ENCODE data around the gene TAOK3.
"Not testable (repeated sequence)": the region's sequence is repeated elsewhere in the genome, so short reads cannot be mapped to it uniquely, and the experiment has no call there.

The TAOK3 gene

DNA sequence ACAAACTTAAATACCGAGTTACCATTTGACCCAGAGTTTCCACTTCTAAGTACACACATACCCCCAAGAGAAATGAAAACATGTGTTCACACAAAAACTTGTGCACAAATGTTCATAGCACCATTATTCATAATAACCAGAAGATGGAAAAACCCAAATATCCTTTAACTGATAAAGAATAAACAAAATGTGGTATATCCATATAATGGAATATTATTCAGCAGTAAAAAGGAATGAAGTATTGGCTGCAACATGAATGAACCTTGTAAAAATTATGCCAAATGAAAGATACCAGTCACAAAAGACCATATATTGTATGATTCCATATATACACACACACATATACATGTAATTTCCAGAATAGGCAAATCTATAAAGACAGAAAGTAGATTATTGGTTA is 116.4 kb downstream of the TAOK3 start:
- TF ChIP-seq, protein P1, sequence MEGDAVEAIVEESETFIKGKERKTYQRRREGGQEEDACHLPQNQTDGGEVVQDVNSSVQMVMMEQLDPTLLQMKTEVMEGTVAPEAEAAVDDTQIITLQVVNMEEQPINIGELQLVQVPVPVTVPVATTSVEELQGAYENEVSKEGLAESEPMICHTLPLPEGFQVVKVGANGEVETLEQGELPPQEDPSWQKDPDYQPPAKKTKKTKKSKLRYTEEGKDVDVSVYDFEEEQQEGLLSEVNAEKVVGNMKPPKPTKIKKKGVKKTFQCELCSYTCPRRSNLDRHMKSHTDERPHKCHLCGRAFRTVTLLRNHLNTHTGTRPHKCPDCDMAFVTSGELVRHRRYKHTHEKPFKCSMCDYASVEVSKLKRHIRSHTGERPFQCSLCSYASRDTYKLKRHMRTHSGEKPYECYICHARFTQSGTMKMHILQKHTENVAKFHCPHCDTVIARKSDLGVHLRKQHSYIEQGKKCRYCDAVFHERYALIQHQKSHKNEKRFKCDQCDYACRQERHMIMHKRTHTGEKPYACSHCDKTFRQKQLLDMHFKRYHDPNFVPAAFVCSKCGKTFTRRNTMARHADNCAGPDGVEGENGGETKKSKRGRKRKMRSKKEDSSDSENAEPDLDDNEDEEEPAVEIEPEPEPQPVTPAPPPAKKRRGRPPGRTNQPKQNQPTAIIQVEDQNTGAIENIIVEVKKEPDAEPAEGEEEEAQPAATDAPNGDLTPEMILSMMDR (IDR thresholded peaks at IDR 0.05; ENCODE audit: insufficient read depth, low read depth, low read length, missing control alignments) = no peak
- H3K4me3 ChIP-seq (ENCODE audit: low read length) = no peak overlapping the region
- DNase-seq (ENCODE audit: low read depth) = no peak

DNA sequence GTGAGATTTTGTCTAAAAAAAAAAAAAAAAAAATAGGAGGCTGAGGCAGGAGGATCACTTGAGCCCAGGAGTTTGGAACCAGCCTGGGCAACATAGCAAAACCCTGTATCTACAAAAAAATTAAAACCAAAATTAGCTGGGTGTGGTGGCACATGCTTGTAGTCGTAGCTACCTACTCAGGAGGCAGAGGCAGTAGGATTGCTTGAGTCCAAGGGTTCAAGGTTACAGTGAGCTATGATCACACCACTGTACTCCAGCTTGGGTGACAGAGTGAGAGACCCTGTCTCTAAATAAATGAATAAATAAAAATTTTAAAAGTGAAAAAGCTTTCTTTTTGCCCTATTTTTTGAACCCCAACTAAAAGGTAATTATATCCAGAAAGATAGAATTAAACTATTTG is 123.2 kb downstream of the TAOK3 start:
- H3K4me3 ChIP-seq (ENCODE audit: low read length) = no peak overlapping the region
- TF ChIP-seq, protein P1 (IDR thresholded peaks at IDR 0.05; ENCODE audit: insufficient read depth, low read depth, low read length, missing control alignments) = no peak
- no peak for DNase-seq (ENCODE audit: low read depth)

DNA sequence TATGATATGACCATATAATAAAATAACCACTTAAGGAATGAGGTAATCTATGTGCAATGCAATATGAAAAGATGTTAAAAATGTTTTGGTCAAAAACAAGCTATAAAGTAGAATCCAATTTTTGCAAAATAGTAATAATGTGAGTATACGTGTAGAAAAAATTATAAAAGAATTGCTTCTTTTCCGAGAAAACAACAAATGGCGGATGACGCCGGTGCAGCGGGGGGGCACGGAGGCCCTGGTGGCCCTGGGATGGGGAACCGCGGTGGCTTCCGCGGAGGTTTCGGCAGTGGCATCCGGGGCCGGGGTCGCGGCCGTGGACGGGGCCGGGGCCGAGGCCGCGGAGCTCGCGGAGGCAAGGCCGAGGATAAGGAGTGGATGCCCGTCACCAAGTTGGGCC is 126.8 kb downstream of the TAOK3 start:
- H3K4me3 ChIP-seq (ENCODE audit: low read length); DNase-seq (ENCODE audit: low read depth): not testable (repeated sequence)

DNA sequence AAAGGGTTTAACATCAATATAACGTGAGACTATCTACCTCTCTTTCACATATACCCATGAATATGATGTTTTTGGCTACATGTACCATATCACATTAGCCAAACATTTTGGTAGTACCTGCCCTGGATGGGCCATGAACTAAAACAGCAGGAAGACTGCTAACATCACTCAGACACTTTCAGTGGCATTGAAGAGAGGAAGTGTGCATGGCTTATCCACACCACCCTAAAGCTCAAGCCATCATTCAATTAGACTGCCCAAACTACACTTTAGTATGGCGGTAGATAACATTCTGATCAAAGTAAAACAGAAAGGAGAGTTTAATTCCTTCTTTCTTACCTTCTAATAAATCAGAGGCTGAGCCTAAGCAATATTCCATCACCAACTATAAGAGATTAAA is 133.8 kb downstream of the TAOK3 start:
- H3K4me3 ChIP-seq (ENCODE audit: low read length) = no peak overlapping the region
- TF ChIP-seq, protein P1 (IDR thresholded peaks at IDR 0.05; ENCODE audit: insufficient read depth, low read depth, low read length, missing control alignments) = no peak
- no peak for DNase-seq (ENCODE audit: low read depth)

DNA sequence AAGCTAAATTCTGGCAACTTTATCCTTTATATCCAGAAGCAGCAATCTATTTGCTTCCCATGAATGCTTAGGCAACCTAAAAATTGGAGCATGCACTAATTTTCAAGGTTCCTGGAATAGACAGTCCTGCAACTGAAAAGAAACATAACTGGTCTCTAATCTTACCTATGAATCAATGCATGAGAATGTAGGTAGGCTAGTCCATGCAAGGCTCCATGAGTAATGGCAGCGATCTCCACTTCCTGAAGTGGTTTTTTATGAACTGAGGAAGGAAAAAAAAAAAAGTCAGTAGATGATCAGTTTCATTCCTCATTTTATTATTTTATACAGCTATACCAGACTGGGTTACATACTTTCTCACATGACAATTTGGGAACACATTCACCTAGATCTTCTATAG is 134.8 kb downstream of the TAOK3 start:
- TF ChIP-seq, protein P1 (IDR thresholded peaks at IDR 0.05; ENCODE audit: insufficient read depth, low read depth, low read length, missing control alignments) = no peak
- H3K4me3 ChIP-seq (ENCODE audit: low read length) = no peak overlapping the region
- DNase-seq (ENCODE audit: low read depth) = peak; percentile 94

DNA sequence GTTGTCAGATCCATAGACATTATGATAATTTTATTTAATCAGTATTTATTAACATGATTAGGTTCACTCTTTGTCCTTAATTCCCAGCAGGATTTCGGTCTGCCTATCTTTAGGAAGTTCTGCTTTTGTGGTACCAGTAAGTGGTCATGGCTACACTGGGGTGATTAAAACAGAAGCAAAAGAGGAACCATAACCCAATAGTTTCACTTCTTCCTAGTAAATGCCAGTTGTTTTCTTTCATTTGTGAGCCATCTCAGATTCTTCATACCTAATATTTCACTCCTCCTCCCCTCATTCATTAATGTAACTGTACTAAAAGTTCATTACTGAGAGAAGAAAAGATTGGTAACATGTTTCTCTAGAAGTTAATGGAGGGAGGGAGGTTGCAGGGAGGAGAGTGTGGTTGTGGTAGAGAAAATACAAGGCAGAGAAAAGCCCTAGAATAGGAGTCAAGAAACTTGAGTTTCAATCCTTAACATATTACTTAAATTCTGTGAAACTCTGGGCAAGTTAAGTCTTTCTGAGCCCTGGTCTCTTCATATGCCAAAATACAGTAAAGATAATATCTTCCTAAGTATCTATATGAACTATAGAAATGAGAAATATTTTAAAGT is 135.5 kb downstream of the TAOK3 start:
- TF ChIP-seq, protein P1 (IDR thresholded peaks at IDR 0.05; ENCODE audit: insufficient read depth, low read depth, low read length, missing control alignments) = no peak
- DNase-seq (ENCODE audit: low read depth) = no peak

DNA sequence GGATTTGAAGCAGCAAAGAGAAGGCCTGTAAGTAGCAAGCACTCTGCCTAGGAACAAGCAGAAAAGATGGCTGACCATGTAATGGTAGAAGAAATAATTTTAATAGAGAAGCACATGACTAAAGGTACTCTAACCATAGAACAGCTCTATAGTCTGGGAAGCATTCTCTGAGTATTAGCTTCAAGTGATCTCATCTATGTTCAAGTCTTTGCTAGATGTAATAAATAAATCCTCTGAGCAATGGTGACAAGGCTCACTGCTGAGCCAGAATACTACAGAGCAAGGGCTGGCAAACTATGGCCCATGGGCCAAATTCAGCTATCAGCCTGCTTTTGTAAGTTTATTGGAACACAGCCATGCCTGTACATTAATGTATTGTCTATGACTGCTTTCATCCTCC is 152.0 kb downstream of the TAOK3 start:
- H3K4me3 ChIP-seq (ENCODE audit: low read length) = no peak overlapping the region
- TF ChIP-seq, protein P1 (IDR thresholded peaks at IDR 0.05; ENCODE audit: insufficient read depth, low read depth, low read length, missing control alignments) = no peak
- DNase-seq (ENCODE audit: low read depth) = peak; percentile 12

More for the DNA sequence above, 135.5 kb downstream of the TAOK3 start:
- no peak overlapping the region for H3K4me3 ChIP-seq (ENCODE audit: low read length)

Measured in epithelial cell of esophagus (primary cell).